Osteocyte (in vitro differentiated cells): Measurements from ENCODE around the gene BGLAP. TPM values are rescaled to one million over a fixed set of nuclear protein-coding genes. Genes with fewer than 3 reads are reported as not detected.

ENCODE experiments used
- DNase-seq: peaks from one replicate; pipeline ENCODE4 v3.0.0; 2021; ENCODE audit warnings: mixed read lengths; ENCODE audit not compliant: unreplicated experiment; ENCODE audit errors: extremely low spot score
- H3K27ac Mint-ChIP-seq: one replicate; pipeline ENCODE4 v1.8.0; 2021; ENCODE audit warnings: mild to moderate bottlenecking, mixed read lengths; ENCODE audit not compliant: unreplicated experiment
- H3K27me3 Mint-ChIP-seq: one replicate; pipeline ENCODE4 v1.8.0; 2021; ENCODE audit warnings: mixed read lengths; ENCODE audit not compliant: unreplicated experiment
- H3K36me3 Mint-ChIP-seq: one replicate; pipeline ENCODE4 v1.8.0; 2021; ENCODE audit warnings: mixed read lengths; ENCODE audit not compliant: unreplicated experiment
- H3K4me1 Mint-ChIP-seq: one replicate; pipeline ENCODE4 v1.8.0; 2021; ENCODE audit warnings: mixed read lengths; ENCODE audit not compliant: unreplicated experiment
- H3K4me3 Mint-ChIP-seq: one replicate; pipeline ENCODE4 v1.8.0; 2021; ENCODE audit warnings: mild to moderate bottlenecking, moderate library complexity, mixed read lengths; ENCODE audit not compliant: unreplicated experiment
- H3K9me3 Mint-ChIP-seq: one replicate; pipeline ENCODE4 v1.8.0; 2021; ENCODE audit warnings: mixed read lengths; ENCODE audit not compliant: unreplicated experiment
- total RNA-seq: library from RNA; stranded (reverse); gene quantifications from 2 replicates; pipeline ENCODE4 v1.2.1, GENCODE V29; 2021
- TF ChIP-seq, protein P1 (sequence below): fragments of 200-600 bp; sonication (generic); IDR thresholded peaks from 2 replicates; pipeline ENCODE4 v1.5.0; 2021; ENCODE audit warnings: antibody characterized with exemption, mild to moderate bottlenecking, moderate library complexity

BGLAP gene
- total RNA-seq, 1 donor from 2014 or later, result not detected

DNA sequence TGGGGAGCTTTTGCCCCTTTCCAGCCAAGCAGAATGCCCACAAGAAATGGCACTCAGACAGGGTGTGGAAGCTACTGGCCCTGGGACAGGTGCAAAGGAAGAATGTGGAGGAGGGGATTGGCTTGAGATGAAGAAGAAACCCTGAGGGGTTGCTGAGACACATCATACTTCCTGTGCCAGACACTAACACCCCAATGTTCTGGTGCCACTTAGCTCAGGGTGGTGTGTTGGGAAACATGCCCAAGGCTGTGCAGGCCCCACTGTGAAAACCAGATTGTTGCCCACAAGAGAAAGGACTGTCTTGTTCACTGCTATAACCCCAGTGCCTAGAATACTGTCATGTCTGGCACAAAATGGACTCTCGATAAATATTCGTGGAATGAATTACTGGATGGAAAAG, 15.7 kb downstream of the BGLAP start:
- TF ChIP-seq, protein P1, sequence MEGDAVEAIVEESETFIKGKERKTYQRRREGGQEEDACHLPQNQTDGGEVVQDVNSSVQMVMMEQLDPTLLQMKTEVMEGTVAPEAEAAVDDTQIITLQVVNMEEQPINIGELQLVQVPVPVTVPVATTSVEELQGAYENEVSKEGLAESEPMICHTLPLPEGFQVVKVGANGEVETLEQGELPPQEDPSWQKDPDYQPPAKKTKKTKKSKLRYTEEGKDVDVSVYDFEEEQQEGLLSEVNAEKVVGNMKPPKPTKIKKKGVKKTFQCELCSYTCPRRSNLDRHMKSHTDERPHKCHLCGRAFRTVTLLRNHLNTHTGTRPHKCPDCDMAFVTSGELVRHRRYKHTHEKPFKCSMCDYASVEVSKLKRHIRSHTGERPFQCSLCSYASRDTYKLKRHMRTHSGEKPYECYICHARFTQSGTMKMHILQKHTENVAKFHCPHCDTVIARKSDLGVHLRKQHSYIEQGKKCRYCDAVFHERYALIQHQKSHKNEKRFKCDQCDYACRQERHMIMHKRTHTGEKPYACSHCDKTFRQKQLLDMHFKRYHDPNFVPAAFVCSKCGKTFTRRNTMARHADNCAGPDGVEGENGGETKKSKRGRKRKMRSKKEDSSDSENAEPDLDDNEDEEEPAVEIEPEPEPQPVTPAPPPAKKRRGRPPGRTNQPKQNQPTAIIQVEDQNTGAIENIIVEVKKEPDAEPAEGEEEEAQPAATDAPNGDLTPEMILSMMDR, result no peak
- no peak overlapping the region for H3K4me3 Mint-ChIP-seq
- H3K4me1 Mint-ChIP-seq, result no peaks in the 10 kb centered on the region
- no peak overlapping the region for H3K27ac Mint-ChIP-seq
- H3K36me3 Mint-ChIP-seq, result peaks cover 51% of the 10 kb centered on the region
- H3K27me3 Mint-ChIP-seq, result no peaks in the 10 kb centered on the region
- no peak for DNase-seq
- no peaks in the 10 kb centered on the region for H3K9me3 Mint-ChIP-seq

DNA sequence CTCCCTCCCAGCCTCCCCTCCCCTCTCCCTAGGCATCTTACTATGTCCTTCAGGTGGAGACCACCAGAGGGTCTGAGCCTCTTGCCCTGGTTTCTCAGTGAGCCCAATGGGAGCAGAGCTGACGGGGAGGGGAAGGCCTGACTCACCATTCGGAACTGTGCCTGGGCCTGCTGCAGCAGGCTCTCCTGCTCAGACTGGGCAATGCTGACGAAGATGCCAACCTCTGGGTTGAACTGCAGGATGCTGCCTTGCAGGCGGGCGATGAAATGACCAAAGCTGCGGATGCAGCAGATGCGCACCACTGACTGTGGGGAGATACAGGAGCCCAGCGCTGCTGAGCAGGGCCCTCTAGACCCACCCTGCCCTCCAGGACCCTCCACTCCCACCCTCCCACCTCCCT, 16.9 kb downstream of the BGLAP start:
- Mint-ChIP-seq H3K4me1 (no peaks in the 10 kb centered on the region), H3K27ac (no peak overlapping the region), H3K27me3 (no peaks in the 10 kb centered on the region), H3K9me3 (no peaks in the 10 kb centered on the region), H3K36me3 (peaks cover 52% of the 10 kb centered on the region), H3K4me3 (no peak overlapping the region)
- no peak for DNase-seq
- TF ChIP-seq, protein P1, result no peak

DNA sequence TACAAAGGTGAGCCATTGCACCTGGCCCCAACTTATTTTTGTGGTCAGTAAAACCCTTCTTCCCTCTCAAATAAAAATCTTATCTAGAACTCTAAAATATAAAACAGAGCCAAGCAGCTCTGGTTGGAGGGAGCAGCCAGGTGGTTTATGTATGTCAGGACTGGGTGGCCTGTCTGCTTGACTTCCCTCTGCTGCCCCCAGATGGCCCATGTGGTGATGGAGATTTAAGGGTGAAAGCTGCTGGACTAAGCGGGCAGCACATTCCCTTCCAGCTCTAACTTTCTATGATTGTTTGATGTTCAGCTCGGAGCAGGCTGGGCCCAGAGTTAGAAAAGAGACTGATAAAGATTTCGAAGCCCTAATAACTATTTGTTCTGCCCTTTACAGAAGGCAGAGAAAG, 17.8 kb downstream of the BGLAP start:
- H3K4me1 Mint-ChIP-seq, result no peaks in the 10 kb centered on the region
- peaks cover 53% of the 10 kb centered on the region for H3K36me3 Mint-ChIP-seq
- no peak overlapping the region for H3K4me3 Mint-ChIP-seq
- H3K27me3 Mint-ChIP-seq, result no peaks in the 10 kb centered on the region
- TF ChIP-seq, protein P1, result no peak
- H3K9me3 Mint-ChIP-seq, result no peaks in the 10 kb centered on the region
- DNase-seq, result no peak
- no peak overlapping the region for H3K27ac Mint-ChIP-seq

DNA sequence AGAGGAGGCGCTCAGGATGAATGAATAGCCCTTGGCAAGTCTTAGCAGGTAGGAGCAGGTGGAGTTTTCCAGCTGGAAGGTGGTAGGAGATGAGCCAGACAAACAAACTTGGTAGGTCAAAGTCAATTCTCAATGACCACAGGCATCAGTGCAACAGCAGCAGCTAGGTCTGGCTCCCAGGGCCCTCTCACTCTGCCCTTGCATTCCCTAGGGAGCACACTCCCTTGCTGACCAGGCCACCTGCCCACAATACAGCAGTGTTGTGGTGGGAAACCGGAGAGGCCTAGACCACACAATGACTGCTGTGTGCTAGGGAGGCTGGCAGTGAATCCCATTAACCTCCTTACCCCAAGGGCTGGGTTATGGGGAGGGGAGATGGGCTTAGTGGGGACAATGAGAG, 18.9 kb downstream of the BGLAP start:
- no peaks in the 10 kb centered on the region for H3K4me1 Mint-ChIP-seq
- DNase-seq, result no peak
- H3K27me3 Mint-ChIP-seq, result no peaks in the 10 kb centered on the region
- H3K27ac Mint-ChIP-seq, result no peak overlapping the region
- H3K36me3 Mint-ChIP-seq, result peaks cover 61% of the 10 kb centered on the region
- no peaks in the 10 kb centered on the region for H3K9me3 Mint-ChIP-seq
- TF ChIP-seq, protein P1, result no peak
- no peak overlapping the region for H3K4me3 Mint-ChIP-seq

DNA sequence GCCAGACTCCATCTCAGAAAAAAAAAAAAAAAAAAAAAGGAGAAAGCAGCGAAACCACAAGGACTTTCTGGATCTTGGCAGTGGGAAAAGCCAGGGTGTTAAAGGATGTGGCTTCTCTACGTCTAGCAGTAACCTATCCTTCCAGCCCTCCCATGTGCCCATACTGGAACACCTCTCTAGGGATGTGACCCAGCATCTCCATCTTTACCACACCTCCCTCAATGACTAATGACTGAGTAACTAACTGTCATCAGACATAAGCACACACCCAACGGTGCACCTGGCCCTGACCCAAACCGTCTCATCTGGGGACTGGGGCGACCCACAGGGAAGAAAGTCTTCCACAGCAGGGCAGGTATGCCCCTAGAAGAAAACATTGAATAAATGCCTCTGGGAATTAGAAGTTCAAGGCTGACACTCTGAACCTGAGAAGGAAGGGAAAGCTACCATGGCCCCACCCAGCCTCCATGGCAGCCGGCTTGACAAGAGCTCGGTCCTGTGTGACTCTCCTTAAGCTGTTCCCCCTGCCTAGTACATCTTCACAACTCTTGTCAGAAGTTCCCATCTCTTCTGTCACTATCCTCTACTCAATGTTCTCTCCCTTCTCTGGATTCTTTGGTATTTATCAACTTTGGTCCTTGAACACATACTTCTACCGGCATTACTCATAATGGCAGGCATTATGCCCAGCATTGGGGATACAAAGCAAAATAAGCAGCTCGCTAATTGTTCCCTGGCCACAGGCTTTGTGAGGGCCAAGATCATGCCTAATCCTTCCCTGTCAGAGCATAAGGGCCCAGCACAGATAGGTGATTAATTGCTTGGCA, 20.7 kb downstream of the BGLAP start:
- DNase-seq, result no peak
- Mint-ChIP-seq H3K4me1 (no peaks in the 10 kb centered on the region), H3K36me3 (peaks cover 69% of the 10 kb centered on the region), H3K27ac (no peak overlapping the region), H3K4me3 (no peak overlapping the region), H3K9me3 (no peaks in the 10 kb centered on the region), H3K27me3 (no peaks in the 10 kb centered on the region)
- TF ChIP-seq, protein P1, result no peak
